GM10248 (cell line): Measurements from ENCODE around the gene KIF9.
"Not testable (repeated sequence)": the region's sequence is repeated elsewhere in the genome, so short reads cannot be mapped to it uniquely, and the experiment has no call there.

ENCODE experiments used
- CTCF ChIA-PET: fragments of 300-600 bp; sonication (Branson Sonifier 250); formaldehyde crosslinking; extraction: SDS; loops from one replicate; lab custom pipeline; 2021; ENCODE audit warnings: antibody characterized with exemption; lab: Yijun Ruan, JAX
- POLR2A ChIA-PET: fragments of 350-650 bp; sonication (Branson Sonifier 250); formaldehyde crosslinking; extraction: SDS; loops from one replicate; lab custom pipeline; 2020; ENCODE audit warnings: antibody characterized with exemption; lab: Yijun Ruan, JAX
- DNase-seq: peaks from one replicate; pipeline ENCODE4 v3.0.0; 2012; ENCODE audit errors: extremely low spot score
- TF ChIP-seq, protein P1 (sequence below): IDR thresholded peaks from 2 replicates; pipeline ENCODE4 v1.5.1; 2012; ENCODE audit warnings: mild to moderate bottlenecking, low read depth; ENCODE audit errors: extremely low read depth, missing control alignments, control extremely low read depth

The KIF9 gene

DNA sequence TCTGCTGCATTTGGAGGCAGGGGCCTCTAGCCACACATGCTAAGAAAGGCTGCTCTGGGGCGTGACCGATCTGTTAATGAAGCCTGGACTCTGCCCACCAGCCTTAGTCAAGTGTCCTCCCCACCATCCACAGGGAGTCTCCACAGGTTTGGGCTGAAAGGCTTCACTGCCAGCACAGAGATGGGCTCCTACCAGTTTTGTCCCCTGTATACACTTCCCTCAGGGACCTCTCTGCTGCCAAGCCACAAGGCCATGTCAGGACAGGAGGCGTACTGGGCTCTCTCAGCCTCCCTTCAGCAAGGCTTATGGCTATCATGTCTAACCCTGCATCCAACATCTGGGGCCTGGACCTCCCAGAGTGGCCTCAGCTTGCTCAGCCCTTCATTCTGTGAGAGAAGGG, 23.5 kb downstream of the KIF9 start:
- ChIA-PET CTCF (no interaction called here), POLR2A (interaction anchor here (0.6 kb wide), 1 partner anchor 28 kb away, joined by 3 read pairs; no protein-coding TSS in a partner anchor)

DNA sequence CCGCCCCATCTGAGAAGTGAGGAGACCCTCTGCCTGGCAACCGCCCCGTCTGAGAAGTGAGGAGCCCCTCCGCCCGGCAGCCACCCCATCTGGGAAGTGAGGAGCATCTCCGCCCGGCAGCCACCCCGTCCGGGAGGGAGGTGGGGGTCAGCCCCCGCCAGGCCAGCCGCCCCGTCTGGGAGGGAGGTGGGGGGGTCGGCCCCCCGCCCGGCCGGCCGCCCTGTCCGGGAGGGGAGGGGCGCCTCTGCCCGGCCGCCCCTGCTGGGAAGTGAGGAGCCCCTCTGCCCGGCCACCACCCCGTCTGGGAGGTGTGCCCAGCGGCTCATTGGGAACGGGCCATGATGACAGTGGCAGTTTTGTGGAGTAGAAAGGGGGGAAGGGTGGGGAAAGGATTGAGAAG, 26.3 kb downstream of the KIF9 start:
- POLR2A ChIA-PET: not testable (repeated sequence)

More for the DNA sequence above, 23.5 kb downstream of the KIF9 start:
- DNase-seq: no peak
- TF ChIP-seq, protein P1, sequence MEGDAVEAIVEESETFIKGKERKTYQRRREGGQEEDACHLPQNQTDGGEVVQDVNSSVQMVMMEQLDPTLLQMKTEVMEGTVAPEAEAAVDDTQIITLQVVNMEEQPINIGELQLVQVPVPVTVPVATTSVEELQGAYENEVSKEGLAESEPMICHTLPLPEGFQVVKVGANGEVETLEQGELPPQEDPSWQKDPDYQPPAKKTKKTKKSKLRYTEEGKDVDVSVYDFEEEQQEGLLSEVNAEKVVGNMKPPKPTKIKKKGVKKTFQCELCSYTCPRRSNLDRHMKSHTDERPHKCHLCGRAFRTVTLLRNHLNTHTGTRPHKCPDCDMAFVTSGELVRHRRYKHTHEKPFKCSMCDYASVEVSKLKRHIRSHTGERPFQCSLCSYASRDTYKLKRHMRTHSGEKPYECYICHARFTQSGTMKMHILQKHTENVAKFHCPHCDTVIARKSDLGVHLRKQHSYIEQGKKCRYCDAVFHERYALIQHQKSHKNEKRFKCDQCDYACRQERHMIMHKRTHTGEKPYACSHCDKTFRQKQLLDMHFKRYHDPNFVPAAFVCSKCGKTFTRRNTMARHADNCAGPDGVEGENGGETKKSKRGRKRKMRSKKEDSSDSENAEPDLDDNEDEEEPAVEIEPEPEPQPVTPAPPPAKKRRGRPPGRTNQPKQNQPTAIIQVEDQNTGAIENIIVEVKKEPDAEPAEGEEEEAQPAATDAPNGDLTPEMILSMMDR: no peak

DNA sequence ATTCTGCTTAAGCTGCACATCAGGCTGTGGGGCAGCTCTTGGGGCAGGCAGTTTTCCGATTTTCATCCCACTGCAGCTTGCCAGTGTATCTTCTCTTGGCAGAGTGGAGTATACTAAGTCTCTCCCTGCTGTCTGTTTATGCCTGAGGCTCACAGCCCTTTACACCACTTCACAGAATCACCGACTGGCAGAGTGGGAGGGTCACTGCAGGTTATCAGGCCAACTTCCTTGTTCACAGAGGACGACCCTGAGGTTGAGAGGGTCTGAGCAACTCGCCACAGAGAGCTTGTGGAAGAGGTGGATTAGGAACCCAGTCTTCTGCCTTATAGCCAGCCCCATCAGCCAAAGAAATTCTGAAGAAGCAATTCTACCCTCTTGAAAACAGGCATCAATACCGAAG, 30.9 kb downstream of the KIF9 start:
- no peak for DNase-seq
- TF ChIP-seq, protein P1: no peak
- ChIA-PET POLR2A (no interaction called here), CTCF (interaction anchor here (0.7 to 3.7 kb wide), 12 partner anchors 10 to 120 kb away, joined by 3 to 31 read pairs (median 4); no protein-coding TSS in a partner anchor)

More for the DNA sequence above, 26.3 kb downstream of the KIF9 start:
- DNase-seq, CTCF ChIA-PET: not testable (repeated sequence)

DNA sequence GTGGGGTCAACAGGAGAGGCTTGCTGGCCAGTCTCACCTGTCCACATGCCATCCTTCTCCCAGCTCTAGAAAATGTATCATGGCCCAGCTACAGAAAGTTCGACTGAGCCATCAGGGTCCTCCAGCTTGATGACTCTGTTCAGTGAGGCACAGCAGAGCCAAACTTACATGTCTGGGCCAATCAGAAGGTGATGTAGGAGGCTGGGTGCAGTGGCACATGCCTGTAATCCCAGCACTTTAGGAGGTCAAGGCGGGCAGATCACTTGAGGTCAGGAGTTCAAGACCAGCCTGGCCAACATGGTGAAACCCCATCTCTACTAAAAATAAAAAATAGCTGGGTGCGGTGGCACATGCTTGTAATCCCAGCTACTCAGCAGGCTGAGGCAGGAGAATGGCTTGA, 31.5 kb downstream of the KIF9 start:
- DNase-seq, POLR2A ChIA-PET: not testable (repeated sequence)
- CTCF ChIA-PET: interaction anchor here (0.9 to 3.7 kb wide), 16 partner anchors 9 to 119 kb away, joined by 3 to 31 read pairs (median 5); no protein-coding TSS in a partner anchor

DNA sequence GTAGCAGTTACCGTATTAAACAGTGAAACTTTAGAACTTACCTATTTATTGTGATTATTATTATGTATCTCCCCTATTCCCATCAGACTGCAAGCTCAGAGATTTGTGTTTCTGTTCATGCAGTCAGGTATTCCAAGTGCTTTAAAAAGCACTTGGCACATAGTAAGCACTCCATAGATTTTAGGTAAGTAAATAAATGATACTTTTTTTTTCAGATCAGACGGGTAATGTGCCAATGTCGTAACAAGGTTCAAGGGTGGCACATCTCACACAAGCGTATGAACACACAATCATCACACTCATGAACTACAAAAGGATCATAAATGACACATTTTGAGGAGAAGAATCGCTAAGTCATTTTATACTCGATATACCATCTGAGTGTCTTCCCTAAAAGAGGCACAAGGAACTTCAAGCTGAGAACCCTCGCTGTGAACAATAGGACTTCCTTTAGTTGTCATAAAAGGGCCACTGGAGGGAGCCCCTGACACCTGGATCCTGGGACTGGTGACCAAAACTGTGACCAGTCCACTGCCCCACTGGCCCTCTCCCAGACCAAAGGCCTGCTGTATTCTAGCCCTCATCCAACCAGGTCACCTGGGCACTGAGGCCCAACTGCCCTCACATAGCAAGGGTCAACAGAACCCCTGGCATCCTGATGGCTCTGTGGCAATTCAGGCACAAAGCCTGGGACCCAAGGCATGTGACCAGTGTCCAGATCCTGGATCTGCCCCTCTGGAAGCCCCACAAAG, 32.1 kb downstream of the KIF9 start:
- CTCF ChIA-PET: interaction anchor here (0.6 to 3.7 kb wide), 23 partner anchors 10 to 245 kb away, joined by 3 to 31 read pairs (median 4); no protein-coding TSS in a partner anchor
- POLR2A ChIA-PET: no interaction called here
- peak; percentile 53 for DNase-seq
- TF ChIP-seq, protein P1: peak; percentile 43

DNA sequence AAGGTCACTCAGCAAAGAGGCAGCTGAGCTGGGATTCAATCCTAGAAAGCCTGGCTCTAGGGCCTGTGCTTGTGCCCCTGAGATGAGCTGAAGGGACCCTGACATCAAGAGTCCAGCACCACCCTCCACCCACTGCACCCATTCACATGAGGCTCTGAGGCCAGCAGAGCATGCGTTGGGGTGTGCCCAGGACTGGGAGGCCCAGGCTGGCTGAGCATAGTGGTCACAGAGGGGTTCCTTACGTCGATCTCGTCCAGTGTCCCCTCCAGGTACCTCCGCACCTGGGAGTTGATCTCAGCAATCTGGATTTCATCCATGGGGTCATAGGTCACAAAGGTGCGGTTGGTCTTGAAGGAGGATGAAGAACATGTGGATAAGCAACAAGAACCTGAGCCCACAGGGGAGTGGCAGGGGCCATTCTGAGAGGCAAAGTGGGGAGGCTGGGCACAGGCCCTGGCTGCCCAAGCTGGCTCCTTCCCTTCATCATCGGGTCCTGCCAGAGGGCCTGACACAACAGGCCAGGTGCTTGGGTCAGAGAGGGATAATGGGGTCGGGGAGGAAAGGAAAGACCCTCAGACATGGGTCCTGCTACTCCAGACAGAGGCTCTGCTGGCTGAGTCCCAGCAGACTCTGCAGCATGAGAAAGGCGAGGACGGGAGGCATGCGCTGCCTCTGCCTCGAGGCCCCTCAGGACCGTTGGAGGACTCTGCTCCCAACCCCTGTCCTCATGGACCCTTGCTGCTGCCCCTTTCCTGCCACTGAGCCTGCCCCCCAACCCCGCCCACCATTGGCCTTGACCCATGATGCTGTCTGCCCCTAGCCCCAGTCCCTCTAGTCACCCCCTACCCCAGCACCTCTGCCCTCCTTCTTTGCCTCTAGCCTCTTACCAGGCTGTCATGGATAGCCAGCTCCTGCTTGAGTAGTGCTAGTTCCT, 35.2 kb downstream of the KIF9 start:
- TF ChIP-seq, protein P1: no peak
- ChIA-PET CTCF (interaction anchor here (1.0 to 1.4 kb wide), 2 partner anchors 23 to 67 kb away, joined by 3 read pairs; no protein-coding TSS in a partner anchor), POLR2A (no interaction called here)
- DNase-seq: no peak

DNA sequence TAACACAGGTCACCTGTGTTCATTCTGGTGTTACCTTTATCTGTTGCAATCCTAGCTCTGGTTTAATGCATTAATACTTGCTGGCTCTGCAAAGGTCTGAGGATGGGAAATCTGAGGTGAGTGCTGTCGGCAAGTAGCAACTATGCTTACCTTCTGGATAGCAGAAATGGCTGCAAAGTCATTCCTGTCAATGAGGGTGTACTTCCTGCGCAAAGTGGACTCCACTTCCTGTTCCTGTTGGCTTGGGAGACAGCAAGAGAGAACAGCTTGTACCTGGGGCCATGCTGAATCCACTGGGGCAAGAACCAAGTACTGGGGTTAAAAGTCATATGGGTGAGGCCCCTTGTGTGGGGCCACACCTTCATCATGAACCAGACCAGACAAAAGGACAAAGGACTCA, 37.3 kb downstream of the KIF9 start:
- CTCF ChIA-PET: interaction anchor here (1.1 to 1.8 kb wide), 4 partner anchors 9 to 336 kb away, joined by 3 to 6 read pairs (median 4); no protein-coding TSS in a partner anchor
- DNase-seq: no peak
- POLR2A ChIA-PET: no interaction called here
- TF ChIP-seq, protein P1: no peak
